K562 (cell line): Measurements from ENCODE around the gene RNF186. TPM values are rescaled to one million over a fixed set of nuclear protein-coding genes. Genes with fewer than 3 reads are reported as not detected.
A peak's percentile ranks its signal among the peaks of the same experiment; 100 is the strongest.

Source experiments
- ATAC-seq: fragments of 200-7000 bp; cut with Tn5 transposase; 3 replicates; pipeline ENCODE4 v1.9.1; 2020; ENCODE audit warnings: moderate library complexity
- BruUV-seq: library from RNA; stranded (reverse); fragments of 400-500 nt; replicated peaks from 2 replicates; lab custom pipeline; 2021; lab: Mats Ljungman, UMichigan
- CTCF ChIA-PET: fragments of 300-600 bp; formaldehyde crosslinking; extraction: SDS; loops from one replicate; lab custom pipeline; 2021; ENCODE audit warnings: low intra/inter-chr PET ratio; lab: Yijun Ruan, JAX
- POLR2A ChIA-PET: fragments of 300-600, 350-650 bp; sonication (Branson Sonifier 250); formaldehyde crosslinking; extraction: SDS; loops from one replicate; lab custom pipeline; 2021; ENCODE audit warnings: antibody characterized with exemption, inconsistent platforms; lab: Yijun Ruan, JAX
- DNase-seq, 4 experiments: peaks; one replicate each; pipeline versions ENCODE4 v3.0.0 to v3.0.0-alpha.2; 2011 to 2018; ENCODE audit warnings: low spot score in 3 of 4, mixed read lengths in 3 of 4; ENCODE audit errors: extremely low read depth in 1 of 4
- FAIRE-seq: peaks from 2 replicates; lab custom pipeline; 2011; peaks lifted over from hg19 to GRCh38; lab: Jason Lieb, UNC
- H2AFZ ChIP-seq: 2 replicates; pipeline ENCODE4 v1.6.0; 2011; ENCODE audit warnings: low read depth, low read length, control low read depth, inconsistent platforms
- H3K27ac ChIP-seq: fragments of 200-600 bp; 3 replicates; pipeline ENCODE4 v1.8.0; 2011; ENCODE audit warnings: low read depth, mild to moderate bottlenecking, control low read depth, inconsistent platforms, low read length, moderate library complexity, mixed read lengths; ENCODE audit errors: extremely low read depth
- H3K27me3 ChIP-seq, 2 experiments: fragments of 300-600 bp in 1 of 2; 2 replicates in 1 of 2; 3 replicates in 1 of 2; pipeline versions ENCODE4 v1.6.0 to v1.8.0; 2011; ENCODE audit warnings: inconsistent platforms in 2 of 2, low read length in 2 of 2, mild to moderate bottlenecking in 1 of 2, mixed read lengths in 1 of 2, moderate library complexity in 1 of 2; ENCODE audit not compliant: control insufficient read depth in 2 of 2, insufficient read depth in 2 of 2
- H3K36me3 ChIP-seq: fragments of 300-600 bp; 3 replicates; pipeline ENCODE4 v1.8.0; 2011; ENCODE audit warnings: mild to moderate bottlenecking, low read length, inconsistent platforms; ENCODE audit not compliant: control insufficient read depth, insufficient read depth
- H3K4me1 ChIP-seq, 2 experiments: fragments of 200-600 bp in 1 of 2; replicated peaks in 1 of 2; 2 replicates in 1 of 2; 3 replicates in 1 of 2; pipeline versions ENCODE4 v1.5.1 to v1.8.0; 2011; ENCODE audit warnings: inconsistent platforms in 2 of 2, low read length in 2 of 2, mild to moderate bottlenecking in 1 of 2, mixed read lengths in 1 of 2, moderate library complexity in 1 of 2; ENCODE audit not compliant: control insufficient read depth in 2 of 2, insufficient read depth in 2 of 2
- H3K4me2 ChIP-seq: 2 replicates; pipeline ENCODE4 v1.6.1; 2011; ENCODE audit warnings: low read length, control low read depth, inconsistent platforms, mixed read lengths; ENCODE audit not compliant: insufficient read depth
- H3K4me3 ChIP-seq: fragments of 200-600 bp; sonication (generic), shearing (Covaris generic); 2 replicates; pipeline ENCODE4 v1.5.1; 2016; ENCODE audit warnings: control low read depth, inconsistent platforms
- H3K79me2 ChIP-seq: fragments of 200-600 bp; 3 replicates; pipeline ENCODE4 v1.8.0; 2011; ENCODE audit warnings: low read length, inconsistent platforms; ENCODE audit not compliant: control insufficient read depth, insufficient read depth
- H3K9ac ChIP-seq, 2 experiments: 2 replicates each; pipeline versions ENCODE4 v1.6.0 to v1.6.1; 2011; ENCODE audit warnings: low read depth in 2 of 2, low read length in 2 of 2, control low read depth in 1 of 2, inconsistent platforms in 1 of 2, mild to moderate bottlenecking in 1 of 2, mixed read lengths in 1 of 2; ENCODE audit not compliant: insufficient read depth in 1 of 2
- H3K9me1 ChIP-seq: one replicate; pipeline ENCODE4 v1.6.0; 2011; ENCODE audit warnings: inconsistent platforms, mild to moderate bottlenecking, low read length, moderate library complexity; ENCODE audit not compliant: control insufficient read depth, insufficient read depth
- H3K9me3 ChIP-seq: replicated peaks from 2 replicates; pipeline ENCODE4 v1.5.1; 2011; ENCODE audit warnings: low read depth, low read length, inconsistent platforms; ENCODE audit not compliant: control insufficient read depth, insufficient read depth
- H4K20me1 ChIP-seq: replicated peaks from 2 replicates; pipeline ENCODE4 v1.6.1; 2011; ENCODE audit warnings: low read length, inconsistent platforms, mixed read lengths; ENCODE audit not compliant: control insufficient read depth, insufficient read depth
- C11orf30 ChIP-seq: fragments of 450-650 bp; IDR thresholded peaks from 2 replicates; pipeline ENCODE4 v1.6.1; 2016; ENCODE audit warnings: low read depth, mild to moderate bottlenecking
- DDX20 ChIP-seq: fragments of 450-650 bp; IDR thresholded peaks from 2 replicates; pipeline ENCODE4 v1.6.1; 2016; ENCODE audit warnings: missing genetic modification characterization, low read depth, mild to moderate bottlenecking, missing compliant biosample characterization, moderate library complexity
- MAFF ChIP-seq: IDR thresholded peaks from 2 replicates; pipeline ENCODE4 v1.6.1; 2012; ENCODE audit warnings: low read length, improper control_type of control experiment
- MAFG ChIP-seq: fragments of 450-650 bp; conservative IDR thresholded peaks from 2 replicates; pipeline ENCODE4 v1.6.1; 2016; ENCODE audit warnings: missing genetic modification characterization, missing compliant biosample characterization
- MAFK ChIP-seq: IDR thresholded peaks from 2 replicates; pipeline ENCODE4 v1.6.1; 2011; ENCODE audit warnings: low read length, improper control_type of control experiment
- MEF2D ChIP-seq: conservative IDR thresholded peaks from 2 replicates; pipeline ENCODE4 v1.6.1; 2016; ENCODE audit warnings: low read depth, missing genetic modification characterization, missing compliant biosample characterization
- NFE2 ChIP-seq: IDR thresholded peaks from 2 replicates; pipeline ENCODE4 v1.6.1; 2014; ENCODE audit warnings: antibody characterized with exemption, low read depth
- NFE2L1 ChIP-seq: fragments of 450-650 bp; IDR thresholded peaks from 2 replicates; pipeline ENCODE4 v1.6.1; 2016; ENCODE audit warnings: missing genetic modification characterization, low read depth, mild to moderate bottlenecking, missing compliant biosample characterization, moderate library complexity, borderline replicate concordance
- THRB ChIP-seq: fragments of 450-650 bp; formaldehyde crosslinking; conservative IDR thresholded peaks from 2 replicates; pipeline ENCODE4 v1.4.0; 2022; ENCODE audit warnings: mild to moderate bottlenecking, missing genetic modification characterization
- ZNF316 ChIP-seq: fragments of 450-650 bp; IDR thresholded peaks from 2 replicates; pipeline ENCODE4 v1.6.1; 2016
- in situ Hi-C: fragments of 300-500 bp; cut with MboI; formaldehyde crosslinking; loops from 4 replicates; pipeline ENCODE4 v1.15.0; 2018; ENCODE audit warnings: inconsistent platforms, mixed read lengths
- intact Hi-C: fragments of 100-400 bp; cut with micrococcal nuclease; formaldehyde crosslinking; loops from 2 replicates; pipeline ENCODE4 v1.14.2; 2022
- polyA plus RNA-seq, 8 experiments: library from polyadenylated mRNA; depleted of rRNA in 4 of 8; stranded (reverse) in 5 of 8; unstranded in 3 of 8; fragments of >200 nt; fragmentation: Nextera tagmentation in 2 of 8; fragmentation: Illumina TruSeq in 1 of 8; extraction: Ambion mirVana in 2 of 8; extraction: Trizol in 1 of 8; gene quantifications; 2 replicates each; pipeline versions ENCODE4 v1.2.1 to v1.2.3, GENCODE V29; 2011 to 2014; ENCODE audit warnings: inconsistent platforms in 1 of 8, missing spikeins in 1 of 8
- total RNA-seq, 7 experiments: library from RNA; depleted of rRNA in 6 of 7; stranded (reverse); fragments of >200 nt in 6 of 7; fragmentation: Illumina TruSeq in 2 of 7; extraction: Trizol in 2 of 7; gene quantifications; 2 replicates each; pipeline versions ENCODE4 v1.2.1 to v1.2.3, GENCODE V29; 2011 to 2021; ENCODE audit warnings: low replicate concordance in 1 of 7

The RNF186 gene
- total and polyA plus RNA-seq, 9 of the 15 experiments (the other 6 are each of a cell fraction or from before 2014, with no cell fraction given): not detected

GRCh38 chr1:19840228-19840627 lies 25.1 kb upstream of the RNF186 start:
- ATAC-seq (no peak), DNase-seq (no peak), FAIRE-seq (no peak)
- TF ChIP-seq DDX20 (tag) (no peak), C11orf30 (peak; percentile 78), ZNF316 (peak; percentile 91), NFE2 (peak; percentile 73), MAFG (peak; percentile 93), MAFK (peak; percentile 34; the same call in 1 of the 2 replicates), MEF2D (tag) (0 out of 2 replicates have a peak, but pooled peaks have one; percentile 5), MAFF (peak; percentile 53; the same call in 1 of the 2 replicates), THRB (CRISPR knock-in tag) (no peak), NFE2L1 (tag) (peak; percentile 88)
- Histone ChIP-seq H3K27me3 (peaks cover 11 to 23% of the 10 kb centered on the region in 2 experiments), H3K4me2 (no peak overlapping the region), H4K20me1 (no peaks in the 10 kb centered on the region), H3K9me3 (no peaks in the 10 kb centered on the region), H3K4me1 (no peaks in the 10 kb centered on the region; a peak in 1 of 5 replicates), H3K4me3 (no peak overlapping the region), H3K27ac (no peak overlapping the region), H3K79me2 (no peaks in the 10 kb centered on the region), H3K9ac (no peak overlapping the region), H3K9me1 (no peaks in the 10 kb centered on the region), H2AFZ (no peak overlapping the region), H3K36me3 (no peaks in the 10 kb centered on the region)
- ChIA-PET CTCF (no interaction called here), POLR2A (interaction anchor here (0.6 to 0.8 kb wide), 2 partner anchors 114 to 534 kb away, joined by 3 to 4 read pairs; no protein-coding TSS in a partner anchor)
- intact Hi-C loops (no loop called here), in situ Hi-C loops (no loop called here)
- BruUV-seq: no TSS peak
